Measurements from ENCODE around the gene RBFOX1. TPM values are rescaled to one million over a fixed set of nuclear protein-coding genes. Genes with fewer than 3 reads are reported as not detected.

The RBFOX1 gene
- total RNA-seq, 2 donors from 2014 or later: not detected

DNA sequence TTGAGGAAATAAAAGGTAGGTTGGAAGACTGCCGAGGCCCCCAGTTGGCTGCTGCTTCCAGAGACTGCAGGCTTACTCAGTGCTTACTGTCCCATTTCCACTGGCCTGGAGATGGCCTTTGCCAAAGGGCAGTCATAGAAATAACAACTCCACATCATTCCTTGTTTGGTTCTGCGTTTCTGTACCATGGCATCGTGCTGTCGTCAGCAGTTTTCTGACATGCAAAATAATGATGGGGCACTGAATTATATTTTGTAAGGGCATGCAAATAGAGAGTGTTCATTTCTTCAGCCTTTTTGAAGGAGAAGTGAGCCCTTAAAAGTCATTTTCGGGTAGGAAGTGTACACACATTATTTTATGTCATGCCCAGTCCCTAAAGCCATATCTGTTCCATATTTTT lies 88.9 kb downstream of the RBFOX1 start:
- Histone ChIP-seq H3K27me3 (no peaks in the 10 kb centered on the region), H3K4me1 (no peaks in the 10 kb centered on the region), H3K27ac (no peak overlapping the region), H3K36me3 (replicated peaks in 1 of 2; ENCODE audit: insufficient read depth in 1 of 2, low read depth in 2 of 2) (no peaks in the 10 kb centered on the region), H3K4me3 (no peak overlapping the region), H3K9me3 (no peaks in the 10 kb centered on the region)
- intact Hi-C loops (cut with DNase I): no loop called here
- DNase-seq (no peak), ATAC-seq (no peak)
- 44 to 52% methylated on average over 5 of the region's 5 CpGs for WGBS, 2 donors
- TF ChIP-seq CTCF (IDR thresholded peaks at IDR 0.05) (no peak), POLR2A (IDR thresholded peaks at IDR 0.05) (no peak)

GRCh38 chr16:7422036-7422888 lies 89.6 kb downstream of the RBFOX1 start:
- no peak overlapping the region for H3K27ac ChIP-seq
- TF ChIP-seq CTCF (IDR thresholded peaks at IDR 0.05) (no peak), POLR2A (IDR thresholded peaks at IDR 0.05) (no peak)
- no peaks in the 10 kb centered on the region for H3K9me3 ChIP-seq
- H3K4me1 ChIP-seq: no peaks in the 10 kb centered on the region
- ATAC-seq (no peak), DNase-seq (no peak)
- H3K4me3 ChIP-seq: no peak overlapping the region
- H3K36me3 ChIP-seq (replicated peaks in 1 of 2; ENCODE audit: insufficient read depth in 1 of 2, low read depth in 2 of 2): no peaks in the 10 kb centered on the region
- WGBS, 2 donors: 65 to 70% methylated on average over 21 of the region's 21 CpGs
- intact Hi-C loops (cut with DNase I): no loop called here
- H3K27me3 ChIP-seq: no peaks in the 10 kb centered on the region

GRCh38 chr16:7423434-7424044 lies 90.9 kb downstream of the RBFOX1 start:
- WGBS, 2 donors: 35 to 42% methylated on average over 4 of the region's 4 CpGs
- Histone ChIP-seq H3K27me3 (no peaks in the 10 kb centered on the region), H3K27ac (no peak overlapping the region), H3K9me3 (no peaks in the 10 kb centered on the region), H3K4me3 (no peak overlapping the region), H3K36me3 (replicated peaks in 1 of 2; ENCODE audit: insufficient read depth in 1 of 2, low read depth in 2 of 2) (no peaks in the 10 kb centered on the region), H3K4me1 (no peaks in the 10 kb centered on the region)
- intact Hi-C loops (cut with DNase I): no loop called here
- no peak for ATAC-seq
- DNase-seq: no peak
- TF ChIP-seq CTCF (IDR thresholded peaks at IDR 0.05): no peak
- TF ChIP-seq POLR2A (IDR thresholded peaks at IDR 0.05): no peak

DNA sequence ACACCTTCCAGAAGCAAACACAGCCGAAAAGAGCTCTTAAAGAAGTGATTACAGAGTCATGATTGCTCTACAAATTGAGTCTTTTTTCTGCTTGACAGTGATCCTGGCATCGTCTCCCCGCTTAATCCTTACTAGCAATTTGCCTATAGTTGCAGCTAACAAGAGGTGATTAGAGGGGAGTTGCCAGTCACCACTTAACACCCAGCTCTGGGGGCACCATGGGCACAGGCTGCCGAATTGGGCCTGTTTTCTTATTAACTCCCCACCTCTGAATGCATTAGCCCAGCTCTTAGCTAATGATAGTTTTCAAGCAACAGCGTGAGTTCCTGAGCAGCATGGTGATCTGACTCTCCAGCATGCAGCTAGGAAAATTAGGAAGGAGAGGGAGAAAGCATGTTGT lies 93.5 kb downstream of the RBFOX1 start:
- TF ChIP-seq CTCF (IDR thresholded peaks at IDR 0.05): no peak
- TF ChIP-seq POLR2A (IDR thresholded peaks at IDR 0.05): no peak
- WGBS, 2 donors: 48 to 62% methylated on average over 4 to 5 of the region's 5 CpGs
- Histone ChIP-seq H3K27ac (no peak overlapping the region), H3K9me3 (no peaks in the 10 kb centered on the region), H3K4me1 (no peaks in the 10 kb centered on the region), H3K27me3 (no peaks in the 10 kb centered on the region), H3K4me3 (no peak overlapping the region), H3K36me3 (replicated peaks in 1 of 2; ENCODE audit: insufficient read depth in 1 of 2, low read depth in 2 of 2) (no peaks in the 10 kb centered on the region)
- intact Hi-C loops (cut with DNase I): no loop called here
- DNase-seq (no peak), ATAC-seq (no peak)
